GM18502 (cell line): Measurements from ENCODE around the gene AP3D1.

Experiments used
- ATAC-seq: cut with Tn5 transposase; IDR thresholded peaks from one replicate; pipeline ENCODE4 v1.9.1; 2021; ENCODE audit warnings: mild to moderate bottlenecking; ENCODE audit not compliant: unreplicated experiment, poor library complexity

Gene AP3D1

GRCh38 chr19:2051773-2052704 lies 99.3 kb downstream of the AP3D1 start:
- ATAC-seq, result no peak

GRCh38 chr19:2050991-2051772 lies 100.2 kb downstream of the AP3D1 start, which contains the start of gene MKNK2:
MKNK2 (minus strand) TSS chr19:2051244; CDS start chr19:2050851, 393 bp downstream.
- ATAC-seq, result peak; percentile 52
